Testis (tissue), 3 donors: ENCODE results near the gene HS1BP3. TPM values are rescaled to one million over a fixed set of nuclear protein-coding genes. Genes with fewer than 3 reads are reported as not detected.

Experiments
- DNase-seq: peaks from one replicate; pipeline ENCODE4 v3.0.0-alpha.2; 2019
- H3K27ac ChIP-seq, 2 donors: fragments of 200-600 bp; sonication (generic); one replicate each; pipeline ENCODE4 v1.5.1; 2019
- H3K27me3 ChIP-seq: fragments of 200-600 bp; sonication (generic); one replicate; pipeline ENCODE4 v1.5.1; 2019
- H3K36me3 ChIP-seq: fragments of 200-600 bp; sonication (generic); one replicate; pipeline ENCODE4 v1.5.1; 2017; ENCODE audit warnings: low read depth; ENCODE audit errors: missing control alignments
- H3K4me1 ChIP-seq: fragments of 200-600 bp; sonication (generic); one replicate; pipeline ENCODE4 v1.5.1; 2019
- H3K4me3 ChIP-seq, 2 donors: fragments of 200-600 bp; sonication (generic); one replicate each; pipeline ENCODE4 v1.5.1; 2017 to 2019
- H3K9me3 ChIP-seq: fragments of 200-600 bp; sonication (generic); one replicate; pipeline ENCODE4 v1.5.1; 2017
- CTCF ChIP-seq, 3 experiments: fragments of 450-650 bp in 2 of 3; fragments of 200-600 bp in 1 of 3; sonication (generic) in 1 of 3; IDR thresholded peaks; one replicate each; pipeline ENCODE4 v1.5.1; 2016 to 2019; ENCODE audit warnings: antibody characterized with exemption in 3 of 3, mild to moderate bottlenecking in 2 of 3, moderate library complexity in 1 of 3
- POLR2A ChIP-seq: fragments of 450-650 bp; IDR thresholded peaks from one replicate; pipeline ENCODE4 v1.6.1; 2017; ENCODE audit warnings: antibody characterized with exemption, mild to moderate bottlenecking, moderate library complexity
- WGBS, 2 donors: methylation state at CpG; one replicate each; pipeline ENCODE4 v1.1.5; 2018; 5-methylcytosine and 5-hydroxymethylcytosine counted together
- intact Hi-C: fragments of 100-400 bp; cut with DNase I; formaldehyde crosslinking; loops from one replicate; pipeline ENCODE4 v1.15.1; 2023; ENCODE audit warnings: low total_unique reads
- polyA plus RNA-seq: library from polyadenylated mRNA; stranded (reverse); fragments of 350-450 nt; fragmentation: Illumina TruSeq; extraction: RNeasy Lipid Tissue Mini Kit (QIAGEN cat#74804); gene quantifications from one replicate; pipeline ENCODE4 v1.2.3, GENCODE V29; 2014; ENCODE audit warnings: low read depth, low replicate concordance; ENCODE audit not compliant: insufficient read depth
- total RNA-seq, 2 donors: library from RNA; depleted of rRNA; stranded (reverse); fragments of >200 nt; gene quantifications; one replicate each; pipeline ENCODE4 v1.2.3, GENCODE V29; 2016

Gene HS1BP3
- total and polyA plus RNA-seq, 3 donors from 2014 or later: 23.5 to 31.6 (median 25.0) TPM

GRCh38 chr2:20633794-20634506 is 16.9 kb downstream of the HS1BP3 start:
- intact Hi-C loops: no loop called here
- Histone ChIP-seq H3K4me1 (peaks cover 16% of the 10 kb centered on the region), H3K27me3 (no peaks in the 10 kb centered on the region), H3K27ac (no peak overlapping the region), H3K4me3 (no peak overlapping the region), H3K9me3 (no peaks in the 10 kb centered on the region), H3K36me3 (no peaks in the 10 kb centered on the region)
- DNase-seq: no peak
- TF ChIP-seq POLR2A: no peak
- TF ChIP-seq CTCF (IDR thresholded peaks at IDR 0.05): no peak
- WGBS, 2 donors: 86 to 95% methylated on average over 4 to 16 of the region's 18 CpGs

GRCh38 chr2:20633001-20633400 is 17.9 kb downstream of the HS1BP3 start:
- no peaks in the 10 kb centered on the region for H3K36me3 ChIP-seq
- intact Hi-C loops: no loop called here
- no peaks in the 10 kb centered on the region for H3K9me3 ChIP-seq
- H3K27ac ChIP-seq: no peak overlapping the region
- H3K4me3 ChIP-seq: no peak overlapping the region
- TF ChIP-seq POLR2A: no peak
- TF ChIP-seq CTCF (IDR thresholded peaks at IDR 0.05): no peak
- peaks cover 16% of the 10 kb centered on the region for H3K4me1 ChIP-seq
- 86 to 95% methylated on average over 4 of the region's 4 CpGs for WGBS, 2 donors
- no peak for DNase-seq
- H3K27me3 ChIP-seq: no peaks in the 10 kb centered on the region

DNA sequence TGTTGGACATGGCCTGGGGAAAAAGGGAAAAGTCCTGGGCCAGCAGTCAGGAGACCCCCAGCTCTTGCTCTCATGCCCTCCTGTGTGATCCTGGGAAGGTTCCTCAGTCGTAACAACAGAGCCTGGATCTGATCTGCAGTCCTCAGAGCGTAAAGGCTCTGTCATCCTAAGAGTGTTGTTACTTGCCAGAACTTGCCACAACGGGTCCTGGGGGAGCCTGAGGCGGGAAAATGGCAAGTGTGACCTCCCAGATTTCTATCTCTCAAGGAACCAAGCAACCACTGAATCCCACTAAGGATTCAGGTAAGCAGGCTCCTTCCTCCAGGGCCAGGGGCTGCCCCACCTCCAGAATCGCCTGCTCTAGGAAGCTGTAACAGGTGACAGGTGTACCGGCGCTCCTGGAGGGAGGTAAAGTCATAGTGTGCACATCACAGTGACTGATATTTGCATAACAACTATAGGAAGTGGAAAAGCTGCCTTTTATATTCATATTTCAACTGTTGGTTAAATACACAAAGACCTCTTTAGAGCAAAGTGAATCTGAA is 18.4 kb downstream of the HS1BP3 start:
- Histone ChIP-seq H3K27me3 (no peaks in the 10 kb centered on the region), H3K36me3 (no peaks in the 10 kb centered on the region), H3K4me3 (no peak overlapping the region), H3K9me3 (no peaks in the 10 kb centered on the region), H3K27ac (no peak overlapping the region), H3K4me1 (peaks cover 18% of the 10 kb centered on the region)
- WGBS, 2 donors: 95 to 100% methylated on average over 7 of the region's 7 CpGs
- intact Hi-C loops: no loop called here
- DNase-seq: no peak
- TF ChIP-seq CTCF (IDR thresholded peaks at IDR 0.05): no peak
- no peak for TF ChIP-seq POLR2A

GRCh38 chr2:20631617-20632307 is 19.1 kb downstream of the HS1BP3 start:
- intact Hi-C loops: no loop called here
- no peak for DNase-seq
- no peaks in the 10 kb centered on the region for H3K36me3 ChIP-seq
- TF ChIP-seq POLR2A (no peak), CTCF (IDR thresholded peaks at IDR 0.05) (no peak)
- no peaks in the 10 kb centered on the region for H3K27me3 ChIP-seq
- 93 to 97% methylated on average over 6 of the region's 6 CpGs for WGBS, 2 donors
- H3K27ac ChIP-seq: no peak overlapping the region
- no peak overlapping the region for H3K4me3 ChIP-seq
- no peaks in the 10 kb centered on the region for H3K9me3 ChIP-seq
- peaks cover 26% of the 10 kb centered on the region for H3K4me1 ChIP-seq
